Measurements from ENCODE around the gene MORC3.

GRCh38 chr21:36282568-36283230 is 37.3 kb upstream of the MORC3 start:
- no peak for TF ChIP-seq ZBTB11 (tag by site-specific recombination; conservative IDR thresholded peaks at IDR 0.05; ENCODE audit: low read depth)
- no peak for TF ChIP-seq ZNF513 (tag by site-specific recombination; IDR thresholded peaks at IDR 0.05)
- no peak for TF ChIP-seq CTCF (tag by site-specific recombination; IDR thresholded peaks at IDR 0.05)
- no peak for TF ChIP-seq ZNF837 (tag by site-specific recombination; IDR thresholded peaks at IDR 0.05)
- no peak for TF ChIP-seq ZNF24 (tag by site-specific recombination; IDR thresholded peaks at IDR 0.05)
- no peak for TF ChIP-seq TCF7L2 (IDR thresholded peaks at IDR 0.05; ENCODE audit: borderline replicate concordance, low read depth, low read length)
- no peak for TF ChIP-seq ZSCAN30 (tag by site-specific recombination; IDR thresholded peaks at IDR 0.05)
- TF ChIP-seq ZNF292 (tag by site-specific recombination; IDR thresholded peaks at IDR 0.05; ENCODE audit: borderline replicate concordance, low read depth) = no peak
- no peak for TF ChIP-seq YY1 (tag by site-specific recombination; IDR thresholded peaks at IDR 0.05)
- TF ChIP-seq ZBTB49 (tag by site-specific recombination; IDR thresholded peaks at IDR 0.05; ENCODE audit: low read depth) = no peak
- TF ChIP-seq MYNN (tag by site-specific recombination; IDR thresholded peaks at IDR 0.05; ENCODE audit: borderline replicate concordance) = no peak
- TF ChIP-seq ZNF449 (tag by site-specific recombination; IDR thresholded peaks at IDR 0.05) = no peak
- TF ChIP-seq MZF1 (tag by site-specific recombination; IDR thresholded peaks at IDR 0.05; ENCODE audit: borderline replicate concordance) = no peak
- no peak for TF ChIP-seq ZNF555 (tag by site-specific recombination; conservative IDR thresholded peaks at IDR 0.05)
